BLaER1 treated with 17β-estradiol and CSF1 and Interleukin-3, amounts not matched to agents 10 nM and 100 nM (cell line): Measurements from ENCODE around the gene CFAP300.

Source experiments
- H3K27ac ChIP-seq, 11 experiments: shearing (Covaris generic); formaldehyde crosslinking; 2 replicates each; pipeline ENCODE4 v1.8.1; 2022
- H3K27me3 ChIP-seq, 11 experiments: shearing (Covaris generic); formaldehyde crosslinking; 2 replicates each; pipeline ENCODE4 v1.8.1; 2022
- H3K36me3 ChIP-seq, 11 experiments: shearing (Covaris generic); formaldehyde crosslinking; 2 replicates each; pipeline ENCODE4 v1.8.1; 2022
- H3K4me1 ChIP-seq, 10 experiments: shearing (Covaris generic); formaldehyde crosslinking; 2 replicates each; pipeline ENCODE4 v1.8.1; 2022
- H3K4me2 ChIP-seq, 11 experiments: shearing (Covaris generic); formaldehyde crosslinking; 2 replicates each; pipeline ENCODE4 v1.8.1; 2022
- H3K4me3 ChIP-seq, 10 experiments: shearing (Covaris generic); formaldehyde crosslinking; 2 replicates each; pipeline ENCODE4 v1.8.1; 2022
- H3K9ac ChIP-seq, 11 experiments: shearing (Covaris generic); formaldehyde crosslinking; 2 replicates each; pipeline ENCODE4 v1.8.1; 2022
- H3K9me3 ChIP-seq, 11 experiments: shearing (Covaris generic); formaldehyde crosslinking; replicated peaks in 1 of 11; 2 replicates each; pipeline ENCODE4 v1.8.1; 2022
- H4K20me1 ChIP-seq, 11 experiments: shearing (Covaris generic); formaldehyde crosslinking; 2 replicates each; pipeline ENCODE4 v1.8.1; 2022
- Cebpa-rat ChIP-seq, 11 experiments: shearing (Covaris generic); IDR thresholded peaks; 2 replicates each; pipeline ENCODE4 v1.8.1; 2022

The CFAP300 gene

DNA sequence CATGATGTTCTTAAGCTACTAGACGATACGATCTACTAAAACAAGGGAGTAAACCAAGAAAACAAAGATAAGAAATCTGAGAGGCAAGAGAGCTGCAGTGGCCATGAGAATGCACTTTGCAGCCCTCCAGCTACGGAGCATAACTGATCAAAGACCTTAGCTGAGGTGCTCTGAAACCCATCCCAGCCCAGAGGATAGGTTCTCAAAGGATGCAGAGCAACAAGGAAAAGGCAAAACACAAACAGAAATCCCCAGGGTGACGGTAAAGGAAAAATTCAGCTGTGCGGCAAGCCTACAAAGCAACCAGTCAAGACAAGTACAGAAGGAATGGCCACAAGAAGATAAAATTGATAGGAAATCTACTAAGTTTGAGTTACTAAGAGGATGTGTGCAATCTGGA, 32.5 kb upstream of the CFAP300 start:
- H3K9ac ChIP-seq: no peak overlapping the region
- no peaks in the 10 kb centered on the region for H4K20me1 ChIP-seq
- H3K27me3 ChIP-seq: peaks cover 0 to 7% (median 0%) of the 10 kb centered on the region in 11 experiments; a peak in 1 of 22 replicates
- TF ChIP-seq Cebpa-rat (IDR thresholded peaks at IDR 0.05): no peak
- H3K9me3 ChIP-seq: no peaks in the 10 kb centered on the region
- no peaks in the 10 kb centered on the region for H3K36me3 ChIP-seq
- no peak overlapping the region for H3K4me2 ChIP-seq
- no peak overlapping the region for H3K27ac ChIP-seq
- H3K4me1 ChIP-seq: peaks cover 0 to 7% (median 2%) of the 10 kb centered on the region in 10 experiments; a peak in 7 of 20 replicates
- H3K4me3 ChIP-seq: no peak overlapping the region

DNA sequence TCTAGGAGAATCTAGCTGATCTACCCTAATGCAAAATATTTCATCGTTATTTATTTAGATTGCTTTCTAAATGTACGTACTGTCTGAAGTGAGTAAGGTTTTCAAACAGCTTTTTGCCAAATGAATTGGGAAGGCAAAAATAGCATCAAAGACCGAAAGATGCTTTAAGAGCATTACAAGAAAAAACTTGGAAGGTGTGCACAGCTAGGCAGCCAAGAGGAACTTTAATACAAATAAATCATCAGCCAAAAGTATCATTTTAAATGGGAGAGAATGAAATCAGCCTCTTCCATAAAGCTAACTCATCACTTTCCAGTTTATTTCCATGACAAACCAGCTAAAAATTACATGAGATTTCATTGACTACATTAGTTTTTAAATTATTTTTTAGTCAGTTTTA, 30.2 kb upstream of the CFAP300 start:
- no peak overlapping the region for H3K27ac ChIP-seq
- no peak overlapping the region for H3K9ac ChIP-seq
- no peaks in the 10 kb centered on the region for H3K9me3 ChIP-seq
- H3K36me3 ChIP-seq: no peaks in the 10 kb centered on the region
- no peaks in the 10 kb centered on the region for H3K27me3 ChIP-seq
- TF ChIP-seq Cebpa-rat (IDR thresholded peaks at IDR 0.05): no peak
- H3K4me1 ChIP-seq: no peaks in the 10 kb centered on the region
- H4K20me1 ChIP-seq: no peaks in the 10 kb centered on the region
- H3K4me2 ChIP-seq: no peak overlapping the region
- H3K4me3 ChIP-seq: no peak overlapping the region

DNA sequence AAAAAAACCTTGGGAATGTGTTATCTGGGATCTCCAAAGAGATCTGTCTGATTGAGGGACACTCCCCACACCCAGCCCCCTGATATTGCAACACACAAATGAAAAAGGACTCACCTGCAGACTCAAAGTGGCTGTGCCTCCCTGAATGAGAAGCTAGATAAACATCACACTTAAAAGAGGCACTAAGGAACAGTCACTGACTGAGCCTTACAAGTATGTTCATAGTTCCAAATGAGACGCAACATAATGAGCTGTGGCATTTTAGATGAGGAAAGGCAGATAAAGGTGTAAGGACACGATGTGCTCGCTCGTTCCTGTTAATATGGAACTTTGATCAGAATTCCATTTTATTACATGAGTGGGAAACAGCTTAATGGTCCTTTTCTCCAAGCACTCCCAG, 21.0 kb upstream of the CFAP300 start:
- no peaks in the 10 kb centered on the region for H3K4me1 ChIP-seq
- H3K36me3 ChIP-seq: no peaks in the 10 kb centered on the region
- H3K27me3 ChIP-seq: no peaks in the 10 kb centered on the region
- H3K9me3 ChIP-seq: no peaks in the 10 kb centered on the region
- H4K20me1 ChIP-seq: no peaks in the 10 kb centered on the region
- H3K27ac ChIP-seq: no peak overlapping the region
- H3K4me3 ChIP-seq: no peak overlapping the region
- no peak for TF ChIP-seq Cebpa-rat (IDR thresholded peaks at IDR 0.05)
- H3K4me2 ChIP-seq: no peak overlapping the region
- H3K9ac ChIP-seq: no peak overlapping the region

DNA sequence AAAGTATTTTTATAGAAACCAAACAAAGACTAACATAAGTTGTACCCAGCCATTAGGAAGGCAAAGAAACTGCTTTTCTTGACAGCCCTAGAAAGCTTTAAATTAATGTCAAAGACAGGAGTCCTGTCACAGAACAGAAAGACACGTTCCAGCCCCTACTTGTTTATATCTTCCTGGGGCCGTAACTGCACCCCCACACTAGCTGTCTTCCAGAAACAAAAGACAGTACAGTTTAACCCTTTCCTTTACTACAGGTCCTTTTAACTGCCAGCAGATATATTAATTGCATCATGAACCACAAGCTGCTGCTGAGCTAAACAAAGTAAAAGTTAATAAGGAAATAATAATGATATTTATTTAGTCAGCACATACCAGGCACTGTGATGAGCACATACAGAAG, 20.3 kb upstream of the CFAP300 start:
- H3K27ac ChIP-seq: no peak overlapping the region
- no peaks in the 10 kb centered on the region for H4K20me1 ChIP-seq
- no peak overlapping the region for H3K4me3 ChIP-seq
- TF ChIP-seq Cebpa-rat (IDR thresholded peaks at IDR 0.05): no peak
- H3K4me1 ChIP-seq: no peaks in the 10 kb centered on the region
- H3K36me3 ChIP-seq: no peaks in the 10 kb centered on the region
- no peaks in the 10 kb centered on the region for H3K27me3 ChIP-seq
- no peak overlapping the region for H3K4me2 ChIP-seq
- no peaks in the 10 kb centered on the region for H3K9me3 ChIP-seq
- no peak overlapping the region for H3K9ac ChIP-seq

DNA sequence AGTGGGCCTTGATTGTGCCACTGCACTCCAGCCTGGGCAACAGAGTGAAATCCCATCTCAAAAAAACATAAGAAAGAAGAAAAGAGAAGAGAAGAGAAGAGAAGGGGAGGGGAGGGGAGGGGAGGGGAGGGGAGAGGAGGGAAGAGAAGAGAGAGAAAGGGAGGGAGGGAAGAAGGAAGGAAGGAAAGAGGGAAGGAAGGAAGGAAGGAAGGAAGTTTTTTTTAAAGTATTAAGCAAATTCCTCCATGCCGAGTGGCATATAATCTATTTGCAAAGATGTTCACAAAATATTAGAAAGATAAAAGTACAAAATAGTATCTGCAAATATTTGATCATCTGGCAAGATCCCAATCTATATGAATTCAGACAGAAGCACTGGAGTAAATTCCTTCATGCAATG, 10.5 kb upstream of the CFAP300 start:
- H3K27me3 ChIP-seq: no peaks in the 10 kb centered on the region
- H3K9ac ChIP-seq: no peak overlapping the region
- H4K20me1 ChIP-seq: no peaks in the 10 kb centered on the region
- no peak overlapping the region for H3K4me3 ChIP-seq
- H3K4me1 ChIP-seq: no peaks in the 10 kb centered on the region
- H3K36me3 ChIP-seq: no peaks in the 10 kb centered on the region
- TF ChIP-seq Cebpa-rat (IDR thresholded peaks at IDR 0.05): no peak
- H3K27ac ChIP-seq: no peak overlapping the region
- H3K9me3 ChIP-seq: peaks cover 7 to 19% (median 13%) of the 10 kb centered on the region in 11 experiments; a peak in 15 of 22 replicates
- no peak overlapping the region for H3K4me2 ChIP-seq

DNA sequence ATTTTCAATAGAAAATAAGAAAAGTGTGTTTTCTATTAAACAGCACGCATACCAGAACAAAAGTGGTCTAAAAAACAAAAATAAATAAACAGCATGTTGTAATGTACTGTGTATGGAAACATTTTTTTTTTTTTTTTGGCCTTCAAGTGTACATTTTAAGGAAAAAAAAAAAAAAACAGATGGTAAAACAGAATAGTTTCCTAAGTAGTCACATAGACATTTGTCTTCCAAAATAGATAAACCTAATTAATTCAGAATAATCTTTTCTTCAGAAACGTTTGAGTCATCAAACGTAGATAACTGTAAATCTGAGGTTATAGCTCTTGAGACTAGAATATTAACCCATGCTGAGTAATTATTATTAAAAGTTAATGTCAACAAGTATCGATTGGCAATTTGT, 396 bp upstream of the CFAP300 start:
- no peak for TF ChIP-seq Cebpa-rat (IDR thresholded peaks at IDR 0.05)
- Histone ChIP-seq H3K4me3 (no peak overlapping the region), H3K4me1 (no peaks in the 10 kb centered on the region), H3K9me3 (peaks cover 0 to 8% (median 7%) of the 10 kb centered on the region in 11 experiments; a peak in 8 of 22 replicates), H4K20me1 (no peaks in the 10 kb centered on the region), H3K4me2 (no peak overlapping the region), H3K9ac (no peak overlapping the region), H3K27ac (no peak overlapping the region), H3K27me3 (no peaks in the 10 kb centered on the region), H3K36me3 (no peaks in the 10 kb centered on the region)

DNA sequence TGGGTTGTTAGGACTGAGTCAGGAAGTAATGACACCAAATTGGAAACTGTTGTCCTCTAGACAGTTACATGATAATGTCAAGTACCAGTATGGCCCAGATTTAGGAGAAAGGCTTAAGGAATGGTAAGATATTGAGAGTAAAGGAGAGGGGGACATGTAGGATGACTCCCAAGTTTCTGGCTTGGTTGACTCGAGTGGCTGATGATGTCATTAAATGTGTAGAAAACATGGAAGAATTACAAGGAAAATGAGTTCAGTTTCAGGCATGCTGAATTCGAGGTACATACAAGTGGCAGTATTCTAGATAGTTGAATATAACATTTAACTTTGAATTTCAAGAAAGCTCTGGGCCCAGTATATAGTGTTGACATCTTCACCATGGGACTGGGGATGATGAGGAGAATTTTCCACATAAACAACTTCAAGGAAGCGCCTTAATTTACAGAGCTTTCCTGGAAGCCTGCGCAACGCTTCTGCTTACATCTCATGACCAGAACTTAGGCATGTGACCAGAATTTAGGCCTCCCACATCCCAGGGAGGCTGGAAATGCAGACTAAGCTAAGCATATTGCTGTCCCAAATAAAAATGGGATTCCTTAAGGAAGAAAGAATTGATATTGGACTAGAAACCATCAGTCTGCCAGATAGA, 3.8 kb downstream of the CFAP300 start:
- Histone ChIP-seq H3K9me3 (peaks cover 0 to 8% (median 7%) of the 10 kb centered on the region in 11 experiments; a peak in 8 of 22 replicates), H3K9ac (no peak overlapping the region), H3K4me1 (no peaks in the 10 kb centered on the region), H3K36me3 (no peaks in the 10 kb centered on the region), H4K20me1 (no peaks in the 10 kb centered on the region), H3K4me2 (no peak overlapping the region), H3K27ac (no peak overlapping the region), H3K4me3 (no peak overlapping the region), H3K27me3 (no peaks in the 10 kb centered on the region)
- no peak for TF ChIP-seq Cebpa-rat (IDR thresholded peaks at IDR 0.05)

DNA sequence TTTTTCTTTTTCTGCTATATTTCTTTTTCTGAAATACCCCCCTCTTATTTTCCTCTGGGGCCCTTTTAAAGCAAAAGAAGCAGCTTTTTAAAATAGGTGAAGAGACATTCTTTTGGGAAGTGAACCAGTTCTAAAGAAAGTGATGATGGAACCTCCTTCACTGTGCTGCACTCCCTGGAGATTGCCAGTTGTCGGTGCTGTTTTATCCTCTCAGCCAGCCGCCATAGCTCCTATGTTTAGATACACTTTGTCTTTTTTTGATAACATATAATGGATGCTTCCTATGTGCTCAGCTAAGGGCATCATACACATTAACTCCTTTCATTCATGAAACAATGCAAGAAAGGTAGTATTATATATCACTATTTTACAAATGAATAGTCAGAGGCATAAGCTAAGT, 14.0 kb downstream of the CFAP300 start:
- no peak overlapping the region for H3K4me3 ChIP-seq
- no peaks in the 10 kb centered on the region for H4K20me1 ChIP-seq
- peaks cover 0 to 12% (median 0%) of the 10 kb centered on the region in 11 experiments; a peak in 3 of 22 replicates for H3K9me3 ChIP-seq
- no peak overlapping the region for H3K4me2 ChIP-seq
- no peaks in the 10 kb centered on the region for H3K36me3 ChIP-seq
- no peak overlapping the region for H3K9ac ChIP-seq
- no peak overlapping the region for H3K27ac ChIP-seq
- no peaks in the 10 kb centered on the region for H3K27me3 ChIP-seq
- no peaks in the 10 kb centered on the region for H3K4me1 ChIP-seq
- TF ChIP-seq Cebpa-rat (IDR thresholded peaks at IDR 0.05): no peak

DNA sequence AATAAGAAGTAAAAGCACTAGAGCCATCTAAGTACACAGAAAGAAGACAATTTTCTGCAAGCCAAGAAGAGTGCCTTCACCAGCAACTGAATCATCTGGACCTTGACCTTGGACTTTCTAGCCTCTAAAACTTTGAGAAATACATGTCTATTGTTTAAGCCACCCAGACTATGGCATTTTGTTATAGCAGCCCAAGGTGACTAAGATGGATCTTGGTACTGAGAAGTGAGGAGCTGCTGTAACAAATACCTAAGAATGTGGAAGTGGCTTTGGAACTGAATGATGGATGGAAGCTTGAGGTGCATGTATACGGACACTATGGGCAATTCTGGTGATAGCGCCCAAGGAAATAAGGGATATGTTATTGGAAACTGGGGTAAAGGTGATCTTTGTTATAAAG, 14.9 kb downstream of the CFAP300 start:
- Histone ChIP-seq H3K4me3 (no peak overlapping the region), H3K9ac (no peak overlapping the region), H3K27me3 (no peaks in the 10 kb centered on the region), H3K9me3 (peaks cover 0 to 12% (median 0%) of the 10 kb centered on the region in 11 experiments; a peak in 3 of 22 replicates), H3K4me1 (no peaks in the 10 kb centered on the region), H3K4me2 (no peak overlapping the region), H3K36me3 (no peaks in the 10 kb centered on the region), H4K20me1 (no peaks in the 10 kb centered on the region), H3K27ac (no peak overlapping the region)
- TF ChIP-seq Cebpa-rat (IDR thresholded peaks at IDR 0.05): no peak

DNA sequence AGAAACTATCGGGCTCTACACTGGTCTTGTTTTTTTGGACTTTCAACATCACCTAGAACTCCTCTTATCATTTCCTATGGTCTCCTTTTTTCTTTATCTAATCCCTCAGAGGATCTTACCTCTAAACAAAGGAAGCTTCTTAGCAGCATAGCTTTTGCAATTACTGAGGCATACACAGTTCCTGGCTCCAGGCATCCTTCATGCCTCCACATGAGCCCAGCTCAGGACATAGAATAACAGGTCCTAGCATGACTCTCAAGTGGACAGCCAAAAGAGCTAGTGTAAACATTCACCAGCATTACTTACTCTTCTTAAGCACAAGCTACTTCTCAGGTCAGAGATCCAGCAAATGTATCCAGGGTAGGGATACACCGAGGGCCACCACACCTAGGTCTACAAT, 17.1 kb downstream of the CFAP300 start:
- Histone ChIP-seq H3K4me3 (no peak overlapping the region), H3K36me3 (no peaks in the 10 kb centered on the region), H3K4me2 (no peak overlapping the region), H3K9ac (no peak overlapping the region), H3K27ac (no peak overlapping the region), H3K27me3 (no peaks in the 10 kb centered on the region), H3K9me3 (peaks cover 0 to 12% (median 0%) of the 10 kb centered on the region in 11 experiments; a peak in 3 of 22 replicates), H3K4me1 (no peaks in the 10 kb centered on the region), H4K20me1 (no peaks in the 10 kb centered on the region)
- TF ChIP-seq Cebpa-rat (IDR thresholded peaks at IDR 0.05): no peak
